ENCODE data around the gene ROBO1. TPM values are rescaled to one million over a fixed set of nuclear protein-coding genes. Genes with fewer than 3 reads are reported as not detected.

ROBO1 gene
- total RNA-seq, 1 experiment from 2014 or later = 35.5 TPM

- POLR2A ChIA-PET (ENCODE audit: unreplicated experiment) = no interaction called here
- no peak overlapping the region for H3K9ac ChIP-seq (ENCODE audit: low read length)
- CTCF ChIA-PET = interaction anchor here (0.6 to 1.9 kb wide), 3 partner anchors 43 to 330 kb away, joined by 5 to 70 read pairs (median 7); no protein-coding TSS in a partner anchor
- DNase-seq = no peak
- H3K79me2 ChIP-seq (ENCODE audit: low read length) = no peaks in the 10 kb centered on the region
- no peak overlapping the region for H3K27ac ChIP-seq (ENCODE audit: low read length)
- H3K9me3 ChIP-seq (ENCODE audit: low read length) = no peaks in the 10 kb centered on the region
- no peaks in the 10 kb centered on the region for H3F3A ChIP-seq (ENCODE audit: low read length, unreplicated experiment)
- H4K20me1 ChIP-seq (ENCODE audit: low read length) = no peaks in the 10 kb centered on the region
- peaks cover 11% of the 10 kb centered on the region; the same call in 1 of the 2 replicates for H3K27me3 ChIP-seq (ENCODE audit: low read length)
- H3K4me2 ChIP-seq (ENCODE audit: low read length) = no peak overlapping the region
- no peak overlapping the region for H3K4me3 ChIP-seq (ENCODE audit: low read length)
- no peaks in the 10 kb centered on the region for H3K36me3 ChIP-seq (ENCODE audit: low read depth, low read length)
- ATAC-seq = no peak
- no peak for TF ChIP-seq CTCF (conservative IDR thresholded peaks at IDR 0.05; ENCODE audit: low read depth, low read length)
- TF ChIP-seq EZH2 (IDR thresholded peaks at IDR 0.05; ENCODE audit: low read length, unreplicated experiment) = no peak
- no peak for TF ChIP-seq EZH2phosphoT487 (IDR thresholded peaks at IDR 0.05; ENCODE audit: borderline replicate concordance, low read length)
- no peak overlapping the region for H2AFZ ChIP-seq (ENCODE audit: low read length)
- H3K9me2 ChIP-seq (replicated peaks; ENCODE audit: low read length) = no peaks in the 10 kb centered on the region
- intact Hi-C loops (cut with micrococcal nuclease) = loop anchor here (5.0 to 10.0 kb wide), 4 partner anchors 195 to 705 kb away; no protein-coding TSS in a partner anchor
- no TSS peak for BruUV-seq (replicated peaks)
- peaks cover 17% of the 10 kb centered on the region for H3K4me1 ChIP-seq (ENCODE audit: insufficient read depth, low read length)
Observed at GRCh38 chr3:79362571-79363270, 405.1 kb downstream of the ROBO1 start.

GRCh38 chr3:79361748-79362378 lies 405.9 kb downstream of the ROBO1 start:
- ATAC-seq (peak; percentile 86), DNase-seq (peak; percentile 81)
- ChIA-PET CTCF (interaction anchor here (0.5 to 1.9 kb wide), 8 partner anchors 44 to 696 kb away, joined by 3 to 70 read pairs (median 4); no protein-coding TSS in a partner anchor), POLR2A (ENCODE audit: unreplicated experiment) (interaction anchor here (0.5 kb wide), 1 partner anchor 388 kb away, joined by 4 read pairs; no protein-coding TSS in a partner anchor)
- Histone ChIP-seq H3F3A (ENCODE audit: low read length, unreplicated experiment) (no peaks in the 10 kb centered on the region), H3K79me2 (ENCODE audit: low read length) (no peaks in the 10 kb centered on the region), H3K9ac (ENCODE audit: low read length) (no peak overlapping the region), H3K9me3 (ENCODE audit: low read length) (no peaks in the 10 kb centered on the region), H3K4me2 (ENCODE audit: low read length) (peak overlapping the region; percentile 32), H3K9me2 (replicated peaks; ENCODE audit: low read length) (no peaks in the 10 kb centered on the region), H4K20me1 (ENCODE audit: low read length) (no peaks in the 10 kb centered on the region), H3K36me3 (ENCODE audit: low read depth, low read length) (no peaks in the 10 kb centered on the region), H3K27ac (ENCODE audit: low read length) (no peak overlapping the region), H3K4me3 (ENCODE audit: low read length) (0 out of 2 replicates have a peak overlapping the region, but pooled peaks have one; percentile 18), H2AFZ (ENCODE audit: low read length) (0 out of 2 replicates have a peak overlapping the region, but pooled peaks have one; percentile 26), H3K27me3 (ENCODE audit: low read length) (peaks cover 11% of the 10 kb centered on the region; the same call in 1 of the 2 replicates), H3K4me1 (ENCODE audit: insufficient read depth, low read length) (peaks cover 10% of the 10 kb centered on the region; the same call in 1 of the 2 replicates)
- TF ChIP-seq EZH2phosphoT487 (IDR thresholded peaks at IDR 0.05; ENCODE audit: borderline replicate concordance, low read length) (no peak), CTCF (conservative IDR thresholded peaks at IDR 0.05; ENCODE audit: low read depth, low read length) (peak; percentile 67)
- no TSS peak for BruUV-seq (replicated peaks)
- intact Hi-C loops (cut with micrococcal nuclease) = loop anchor here (1.0 to 10.0 kb wide), 5 partner anchors 195 to 705 kb away; no protein-coding TSS in a partner anchor

Data from PC-3 (cell line).